Astrocyte (in vitro differentiated cells and primary cell): ENCODE measurements around the gene TFDP2.

ENCODE experiments used
- CTCF ChIP-seq: IDR thresholded peaks from 2 replicates; pipeline ENCODE4 v1.5.1; 2011; ENCODE audit warnings: low read depth, mild to moderate bottlenecking, inconsistent platforms, low read length, moderate library complexity; ENCODE audit not compliant: insufficient read depth
- EZH2 ChIP-seq: IDR thresholded peaks from 2 replicates; pipeline ENCODE4 v1.6.1; 2012; ENCODE audit warnings: mild to moderate bottlenecking, low read length, inconsistent platforms; ENCODE audit not compliant: insufficient read depth

- TF ChIP-seq CTCF (no peak), EZH2 (no peak)
These were observed 43.4 kb downstream of the TFDP2 start for GRCh38 chr3:142105991-142106390.
